ENCODE results near the gene PRR20G.

The PRR20G gene

DNA sequence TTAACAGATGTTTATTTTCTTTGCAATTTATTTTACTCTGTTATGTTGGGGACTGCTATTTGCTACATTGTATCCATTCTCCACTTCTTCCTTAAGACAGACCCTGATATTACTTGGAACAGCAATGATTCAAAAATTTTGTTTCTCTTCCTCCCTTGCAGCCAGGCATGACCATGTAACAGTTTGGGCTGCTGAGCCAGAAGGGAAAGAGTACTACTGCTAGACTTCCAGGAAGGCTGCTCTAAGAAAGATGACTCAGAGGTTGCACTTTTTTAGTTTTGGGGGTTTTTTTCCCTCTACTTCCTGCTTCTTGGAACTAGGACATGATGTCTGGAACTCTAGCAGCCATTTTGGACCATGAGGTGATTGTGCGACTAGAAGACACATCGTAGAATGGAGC is 10.3 kb downstream of the PRR20G start:
- CTCF ChIA-PET, result no interaction called here
- H3K36me3 ChIP-seq (ENCODE audit: control insufficient read depth in 2 of 2, insufficient read depth in 1 of 2, low read length in 2 of 2), result no peaks in the 10 kb centered on the region
- H3K4me3 ChIP-seq (ENCODE audit: low read depth, low read length), result no peak overlapping the region
- POLR2A ChIA-PET, result no interaction called here
- TF ChIP-seq SCRT1 (tag by site-specific recombination; IDR thresholded peaks at IDR 0.05; ENCODE audit: borderline replicate concordance) (no peak), ZNF121 (tag by site-specific recombination; IDR thresholded peaks at IDR 0.05) (no peak), ZNF23 (tag by site-specific recombination; IDR thresholded peaks at IDR 0.05; ENCODE audit: borderline replicate concordance) (no peak), KLF16 (tag by site-specific recombination; IDR thresholded peaks at IDR 0.05) (no peak), ZNF658 (tag by site-specific recombination; IDR thresholded peaks at IDR 0.05) (no peak), BCL11A (tag by site-specific recombination; IDR thresholded peaks at IDR 0.05; ENCODE audit: low read depth) (no peak), KLF17 (tag by site-specific recombination; IDR thresholded peaks at IDR 0.05) (no peak), ZNF366 (tag by site-specific recombination; conservative IDR thresholded peaks at IDR 0.05) (no peak)
- no peaks in the 10 kb centered on the region for H3K9me3 ChIP-seq (ENCODE audit: control insufficient read depth, insufficient read depth, low read depth, low read length)
- H3K4me1 ChIP-seq (ENCODE audit: control insufficient read depth, insufficient read depth, low read length), result no peaks in the 10 kb centered on the region
- H3K27ac ChIP-seq (ENCODE audit: extremely low read depth, low read depth, low read length), result no peak overlapping the region

DNA sequence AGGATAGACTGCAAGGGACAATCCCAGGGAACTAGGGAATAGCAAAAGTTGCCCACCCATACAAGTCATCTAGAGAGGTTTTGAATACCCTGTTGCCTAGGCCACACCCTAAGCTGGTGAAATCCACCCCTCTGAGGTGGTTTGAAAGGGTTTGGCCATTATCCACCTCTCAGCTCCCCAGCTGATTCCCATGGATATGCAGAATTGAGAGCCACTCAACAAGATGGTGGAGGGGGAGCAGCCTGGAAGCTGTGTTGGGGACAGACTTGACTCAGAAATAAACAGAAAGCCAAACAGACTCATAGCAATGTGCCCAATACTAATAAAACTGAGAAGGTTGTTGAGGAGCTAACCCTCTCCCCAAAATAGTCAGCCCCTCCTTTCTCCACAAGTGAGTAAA is 10.9 kb downstream of the PRR20G start:
- no peak overlapping the region for H3K4me3 ChIP-seq (ENCODE audit: low read depth, low read length)
- H3K4me1 ChIP-seq (ENCODE audit: control insufficient read depth, insufficient read depth, low read length), result no peaks in the 10 kb centered on the region
- CTCF ChIA-PET, result no interaction called here
- H3K9me3 ChIP-seq (ENCODE audit: control insufficient read depth, insufficient read depth, low read depth, low read length), result no peaks in the 10 kb centered on the region
- TF ChIP-seq ZNF416 (tag by site-specific recombination; IDR thresholded peaks at IDR 0.05), result no peak
- TF ChIP-seq, protein P1, sequence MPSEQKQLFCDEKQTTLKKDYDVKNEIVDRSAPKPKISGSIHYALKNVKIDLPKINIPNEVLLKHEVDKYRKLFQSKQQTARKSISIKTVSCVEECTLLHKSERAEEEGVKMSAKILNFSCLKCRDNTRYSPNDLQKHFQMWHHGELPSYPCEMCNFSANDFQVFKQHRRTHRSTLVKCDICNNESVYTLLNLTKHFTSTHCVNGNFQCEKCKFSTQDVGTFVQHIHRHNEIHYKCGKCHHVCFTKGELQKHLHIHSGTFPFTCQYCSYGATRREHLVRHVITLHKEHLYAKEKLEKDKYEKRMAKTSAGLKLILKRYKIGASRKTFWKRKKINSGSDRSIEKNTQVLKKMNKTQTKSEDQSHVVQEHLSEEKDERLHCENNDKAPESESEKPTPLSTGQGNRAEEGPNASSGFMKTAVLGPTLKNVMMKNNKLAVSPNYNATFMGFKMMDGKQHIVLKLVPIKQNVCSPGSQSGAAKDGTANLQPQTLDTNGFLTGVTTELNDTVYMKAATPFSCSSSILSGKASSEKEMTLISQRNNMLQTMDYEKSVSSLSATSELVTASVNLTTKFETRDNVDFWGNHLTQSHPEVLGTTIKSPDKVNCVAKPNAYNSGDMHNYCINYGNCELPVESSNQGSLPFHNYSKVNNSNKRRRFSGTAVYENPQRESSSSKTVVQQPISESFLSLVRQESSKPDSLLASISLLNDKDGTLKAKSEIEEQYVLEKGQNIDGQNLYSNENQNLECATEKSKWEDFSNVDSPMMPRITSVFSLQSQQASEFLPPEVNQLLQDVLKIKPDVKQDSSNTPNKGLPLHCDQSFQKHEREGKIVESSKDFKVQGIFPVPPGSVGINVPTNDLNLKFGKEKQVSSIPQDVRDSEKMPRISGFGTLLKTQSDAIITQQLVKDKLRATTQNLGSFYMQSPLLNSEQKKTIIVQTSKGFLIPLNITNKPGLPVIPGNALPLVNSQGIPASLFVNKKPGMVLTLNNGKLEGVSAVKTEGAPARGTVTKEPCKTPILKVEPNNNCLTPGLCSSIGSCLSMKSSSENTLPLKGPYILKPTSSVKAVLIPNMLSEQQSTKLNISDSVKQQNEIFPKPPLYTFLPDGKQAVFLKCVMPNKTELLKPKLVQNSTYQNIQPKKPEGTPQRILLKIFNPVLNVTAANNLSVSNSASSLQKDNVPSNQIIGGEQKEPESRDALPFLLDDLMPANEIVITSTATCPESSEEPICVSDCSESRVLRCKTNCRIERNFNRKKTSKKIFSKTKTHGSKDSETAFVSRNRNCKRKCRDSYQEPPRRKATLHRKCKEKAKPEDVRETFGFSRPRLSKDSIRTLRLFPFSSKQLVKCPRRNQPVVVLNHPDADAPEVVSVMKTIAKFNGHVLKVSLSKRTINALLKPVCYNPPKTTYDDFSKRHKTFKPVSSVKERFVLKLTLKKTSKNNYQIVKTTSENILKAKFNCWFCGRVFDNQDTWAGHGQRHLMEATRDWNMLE (tag by site-specific recombination; conservative IDR thresholded peaks at IDR 0.05; ENCODE audit: low read depth), result no peak
- TF ChIP-seq SCRT1 (tag by site-specific recombination; IDR thresholded peaks at IDR 0.05; ENCODE audit: borderline replicate concordance), result no peak
- TF ChIP-seq ZNF335 (tag by site-specific recombination; conservative IDR thresholded peaks at IDR 0.05), result no peak
- TF ChIP-seq ZFHX2 (tag by site-specific recombination; conservative IDR thresholded peaks at IDR 0.05), result no peak
- TF ChIP-seq, protein P2, sequence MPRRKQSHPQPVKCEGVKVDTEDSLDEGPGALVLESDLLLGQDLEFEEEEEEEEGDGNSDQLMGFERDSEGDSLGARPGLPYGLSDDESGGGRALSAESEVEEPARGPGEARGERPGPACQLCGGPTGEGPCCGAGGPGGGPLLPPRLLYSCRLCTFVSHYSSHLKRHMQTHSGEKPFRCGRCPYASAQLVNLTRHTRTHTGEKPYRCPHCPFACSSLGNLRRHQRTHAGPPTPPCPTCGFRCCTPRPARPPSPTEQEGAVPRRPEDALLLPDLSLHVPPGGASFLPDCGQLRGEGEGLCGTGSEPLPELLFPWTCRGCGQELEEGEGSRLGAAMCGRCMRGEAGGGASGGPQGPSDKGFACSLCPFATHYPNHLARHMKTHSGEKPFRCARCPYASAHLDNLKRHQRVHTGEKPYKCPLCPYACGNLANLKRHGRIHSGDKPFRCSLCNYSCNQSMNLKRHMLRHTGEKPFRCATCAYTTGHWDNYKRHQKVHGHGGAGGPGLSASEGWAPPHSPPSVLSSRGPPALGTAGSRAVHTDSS (tag by site-specific recombination; IDR thresholded peaks at IDR 0.05), result no peak
- TF ChIP-seq GLIS1 (tag by site-specific recombination; IDR thresholded peaks at IDR 0.05), result no peak
- TF ChIP-seq ZNF658 (tag by site-specific recombination; IDR thresholded peaks at IDR 0.05), result no peak
- TF ChIP-seq ZFP37 (tag by site-specific recombination; IDR thresholded peaks at IDR 0.05), result no peak
- TF ChIP-seq ZNF544 (tag by site-specific recombination; IDR thresholded peaks at IDR 0.05), result no peak
- TF ChIP-seq ZNF366 (tag by site-specific recombination; conservative IDR thresholded peaks at IDR 0.05), result no peak
- no peak for TF ChIP-seq ZNF549 (tag by site-specific recombination; IDR thresholded peaks at IDR 0.05)
- TF ChIP-seq ZNF354C (tag by site-specific recombination; IDR thresholded peaks at IDR 0.05; ENCODE audit: borderline replicate concordance, low read depth), result no peak
- TF ChIP-seq ZNF391 (tag by site-specific recombination; IDR thresholded peaks at IDR 0.05; ENCODE audit: borderline replicate concordance, low read depth), result no peak
- no peak for TF ChIP-seq TCF7L2 (IDR thresholded peaks at IDR 0.05; ENCODE audit: borderline replicate concordance, low read depth, low read length)
- POLR2A ChIA-PET, result no interaction called here
- no peak overlapping the region for H3K27ac ChIP-seq (ENCODE audit: extremely low read depth, low read depth, low read length)
- H3K36me3 ChIP-seq (ENCODE audit: control insufficient read depth in 2 of 2, insufficient read depth in 1 of 2, low read length in 2 of 2), result no peaks in the 10 kb centered on the region
